Ascending aorta (tissue), 2 donors: ENCODE measurements around the gene EVX1. TPM values are rescaled to one million over a fixed set of nuclear protein-coding genes. Genes with fewer than 3 reads are reported as not detected.

Experiments
- DNase-seq, 2 donors: peaks; one replicate each; pipeline ENCODE4 v3.0.0-alpha.2; 2019; ENCODE audit warnings: low spot score in 2 of 2
- H3K27ac ChIP-seq, 2 donors: fragments of 200-600 bp; sonication (generic); one replicate each; pipeline ENCODE4 v1.5.1; 2016 to 2017; ENCODE audit warnings: mild to moderate bottlenecking in 1 of 2
- H3K27me3 ChIP-seq: fragments of 200-600 bp; sonication (generic); one replicate; pipeline ENCODE4 v1.5.1; 2017
- H3K36me3 ChIP-seq, 2 donors: fragments of 200-600 bp; sonication (generic); one replicate each; pipeline ENCODE4 v1.5.1; 2016
- H3K4me1 ChIP-seq, 2 donors: fragments of 200-600 bp; sonication (generic); one replicate each; pipeline ENCODE4 v1.5.1; 2016 to 2017; ENCODE audit warnings: mild to moderate bottlenecking in 1 of 2
- H3K4me3 ChIP-seq, 2 donors: fragments of 200-600 bp; sonication (generic); one replicate each; pipeline ENCODE4 v1.5.1; 2016 to 2017; ENCODE audit warnings: mild to moderate bottlenecking in 1 of 2
- H3K9me3 ChIP-seq, 2 donors: fragments of 200-600 bp; sonication (generic); one replicate each; pipeline ENCODE4 v1.5.1; 2016
- intact Hi-C: fragments of 100-400 bp; cut with DNase I; formaldehyde crosslinking; loops from one replicate; pipeline ENCODE4 v1.15.1; 2023
- total RNA-seq: library from RNA; depleted of rRNA; stranded (reverse); fragments of >200 nt; gene quantifications from one replicate; pipeline ENCODE4 v1.1.0, GENCODE V29; 2016
- TF ChIP-seq, protein P1 (sequence below), 3 experiments: fragments of 200-600 bp in 2 of 3; fragments of 450-650 bp in 1 of 3; sonication (generic) in 2 of 3; IDR thresholded peaks; one replicate each; pipeline ENCODE4 v1.5.1; 2016 to 2019; ENCODE audit warnings: antibody characterized with exemption in 3 of 3, mild to moderate bottlenecking in 1 of 3, moderate library complexity in 1 of 3

Gene EVX1
- total RNA-seq, 1 donor from 2014 or later, result not detected

DNA sequence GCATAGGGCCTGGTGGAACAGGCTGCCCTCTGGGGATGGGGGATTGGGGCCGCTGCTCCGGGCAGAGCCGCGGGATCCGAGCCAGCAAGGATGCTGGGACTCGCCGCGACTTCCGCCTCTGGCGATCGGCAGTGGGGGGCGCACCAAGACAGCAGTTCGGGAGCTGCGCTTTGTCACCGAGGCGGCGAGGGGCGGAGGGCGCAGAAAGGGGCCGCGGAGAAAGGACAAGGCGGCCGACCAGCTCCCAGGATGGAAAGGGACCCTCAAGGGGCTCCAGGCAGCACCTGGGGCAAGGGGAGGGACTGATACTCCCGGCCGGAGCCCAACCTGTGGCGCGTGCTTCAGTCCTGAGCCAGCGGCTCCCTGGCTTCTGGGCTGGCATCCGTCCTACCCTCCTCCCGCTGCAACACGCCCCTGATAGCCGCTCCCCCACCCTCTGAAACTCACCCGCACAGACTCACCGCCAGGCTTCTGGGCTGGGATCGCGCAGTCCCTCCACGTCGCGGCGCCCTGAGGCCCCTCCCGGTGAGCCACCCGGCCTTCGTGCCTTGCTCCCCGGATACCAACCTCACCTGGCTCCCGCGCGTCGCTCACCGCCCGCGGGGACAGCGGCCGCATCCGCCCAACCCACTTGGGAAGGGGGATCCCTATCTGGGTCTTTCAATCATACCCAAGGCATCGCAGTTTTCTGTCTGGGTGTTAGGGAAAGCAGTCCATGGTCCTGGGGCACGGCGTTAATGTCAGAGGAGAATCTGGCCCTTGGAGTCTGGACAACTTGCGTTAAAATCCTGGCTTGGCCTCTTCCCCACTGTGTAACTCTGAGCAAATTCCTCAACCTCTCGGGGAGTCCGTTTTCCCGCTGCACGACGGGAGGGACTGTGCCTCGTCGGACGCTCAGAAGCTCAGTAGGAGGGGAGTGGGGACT is 7.0 kb upstream of the EVX1 start:
- Histone ChIP-seq H3K4me3 (peak overlapping the region; percentile 40 to 44), H3K36me3 (no peaks in the 10 kb centered on the region), H3K27ac (no peak overlapping the region), H3K9me3 (no peaks in the 10 kb centered on the region), H3K4me1 (peaks cover 0 to 8% of the 10 kb centered on the region in 2 donors), H3K27me3 (peaks cover 13% of the 10 kb centered on the region)
- intact Hi-C loops, result no loop called here
- DNase-seq, result no peak
- TF ChIP-seq, protein P1, sequence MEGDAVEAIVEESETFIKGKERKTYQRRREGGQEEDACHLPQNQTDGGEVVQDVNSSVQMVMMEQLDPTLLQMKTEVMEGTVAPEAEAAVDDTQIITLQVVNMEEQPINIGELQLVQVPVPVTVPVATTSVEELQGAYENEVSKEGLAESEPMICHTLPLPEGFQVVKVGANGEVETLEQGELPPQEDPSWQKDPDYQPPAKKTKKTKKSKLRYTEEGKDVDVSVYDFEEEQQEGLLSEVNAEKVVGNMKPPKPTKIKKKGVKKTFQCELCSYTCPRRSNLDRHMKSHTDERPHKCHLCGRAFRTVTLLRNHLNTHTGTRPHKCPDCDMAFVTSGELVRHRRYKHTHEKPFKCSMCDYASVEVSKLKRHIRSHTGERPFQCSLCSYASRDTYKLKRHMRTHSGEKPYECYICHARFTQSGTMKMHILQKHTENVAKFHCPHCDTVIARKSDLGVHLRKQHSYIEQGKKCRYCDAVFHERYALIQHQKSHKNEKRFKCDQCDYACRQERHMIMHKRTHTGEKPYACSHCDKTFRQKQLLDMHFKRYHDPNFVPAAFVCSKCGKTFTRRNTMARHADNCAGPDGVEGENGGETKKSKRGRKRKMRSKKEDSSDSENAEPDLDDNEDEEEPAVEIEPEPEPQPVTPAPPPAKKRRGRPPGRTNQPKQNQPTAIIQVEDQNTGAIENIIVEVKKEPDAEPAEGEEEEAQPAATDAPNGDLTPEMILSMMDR (IDR thresholded peaks at IDR 0.05), result peak in 1 of 3 experiments; percentile 20

DNA sequence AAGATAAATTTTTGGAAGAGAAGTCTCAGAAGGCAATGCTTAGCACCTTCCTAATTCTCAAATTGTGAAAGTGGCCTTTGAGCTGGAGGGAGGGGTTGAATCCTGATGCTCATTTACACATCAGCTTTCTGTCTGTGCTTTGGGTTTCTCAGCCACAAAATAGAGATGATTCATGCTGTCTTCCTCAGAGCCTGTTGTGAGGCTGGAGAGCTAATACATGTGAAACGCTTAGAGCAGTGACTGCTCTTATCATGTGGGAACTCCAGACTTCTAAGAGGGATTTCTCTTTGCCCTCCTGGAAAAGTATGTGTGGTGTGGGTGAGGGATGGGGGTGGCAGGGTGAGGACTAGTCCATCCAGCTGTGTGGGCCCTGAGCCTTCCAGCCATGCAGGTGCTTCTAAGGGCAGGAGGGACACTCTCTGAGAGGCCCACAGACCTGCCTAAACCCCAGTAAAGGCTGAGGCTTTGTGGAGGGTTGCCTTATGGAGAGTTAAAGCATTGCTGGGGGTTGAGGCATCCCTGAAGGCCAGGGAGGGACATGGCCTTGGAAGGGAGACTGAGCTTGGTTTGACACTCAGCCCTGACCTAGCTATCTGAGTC is 4.8 kb upstream of the EVX1 start:
- peaks cover 24% of the 10 kb centered on the region for H3K27me3 ChIP-seq
- H3K4me1 ChIP-seq, result peaks cover 0 to 13% of the 10 kb centered on the region in 2 donors
- no peaks in the 10 kb centered on the region for H3K36me3 ChIP-seq
- H3K27ac ChIP-seq, result no peak overlapping the region
- intact Hi-C loops, result no loop called here
- no peaks in the 10 kb centered on the region for H3K9me3 ChIP-seq
- TF ChIP-seq, protein P1 (IDR thresholded peaks at IDR 0.05), result no peak
- no peak overlapping the region for H3K4me3 ChIP-seq
- DNase-seq, result peak in 1 of 2 donors; percentile 13

DNA sequence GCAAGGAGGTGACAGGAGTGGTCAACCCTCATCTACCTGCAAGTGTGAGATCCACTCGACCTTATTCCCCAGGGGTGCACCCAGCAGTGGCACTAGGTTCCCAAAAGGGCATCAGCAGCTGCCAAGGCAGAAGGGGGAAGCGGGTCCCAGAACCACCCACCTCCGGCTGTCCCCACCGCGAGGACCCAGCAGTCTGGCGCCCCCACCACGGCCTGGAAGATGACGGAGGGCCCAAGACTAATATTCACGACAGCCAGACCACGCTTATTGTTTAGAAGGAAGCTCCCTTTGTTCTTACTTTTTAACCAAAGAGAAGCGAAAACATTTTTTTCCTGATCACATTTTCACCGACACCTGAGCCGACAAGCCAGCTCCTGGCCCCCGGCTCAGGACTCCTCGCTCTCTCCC is 3.6 kb upstream of the EVX1 start:
- peaks cover 29% of the 10 kb centered on the region for H3K27me3 ChIP-seq
- H3K27ac ChIP-seq, result no peak overlapping the region
- intact Hi-C loops, result no loop called here
- H3K9me3 ChIP-seq, result no peaks in the 10 kb centered on the region
- no peak overlapping the region for H3K4me3 ChIP-seq
- H3K4me1 ChIP-seq, result peaks cover 3 to 16% of the 10 kb centered on the region in 2 donors
- TF ChIP-seq, protein P1 (IDR thresholded peaks at IDR 0.05), result no peak
- no peaks in the 10 kb centered on the region for H3K36me3 ChIP-seq
- no peak for DNase-seq

DNA sequence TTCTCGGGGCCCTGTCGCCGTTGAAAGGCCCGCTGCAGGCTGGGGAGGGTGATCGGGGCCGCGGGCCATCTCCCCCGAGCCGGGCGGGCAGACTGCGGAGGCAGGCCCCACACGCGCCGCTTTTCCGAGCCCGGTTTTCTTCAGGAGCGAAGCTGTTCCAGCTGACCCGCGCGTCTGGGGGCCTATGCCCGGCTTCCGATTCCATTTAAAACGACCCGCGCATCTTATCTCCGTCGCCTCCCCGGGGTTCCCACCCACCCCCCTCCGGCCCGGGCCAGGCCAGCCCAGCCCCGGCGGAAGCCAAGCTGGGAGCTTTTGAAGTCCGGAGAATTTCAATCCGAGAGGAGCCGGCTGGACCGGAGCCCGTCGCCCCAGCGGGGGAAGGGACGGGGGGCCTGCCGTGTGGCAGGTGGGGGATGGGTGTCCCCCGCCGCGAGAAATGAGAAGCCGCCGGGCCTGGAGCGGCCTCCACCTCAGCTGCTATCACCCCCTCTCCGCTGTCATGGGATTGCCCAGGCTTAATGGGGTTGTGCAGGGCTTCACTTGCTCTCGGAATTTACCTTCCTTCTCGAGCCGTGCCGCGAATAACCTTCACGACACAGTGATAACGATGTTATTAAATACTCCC is 3.1 kb upstream of the EVX1 start:
- peak overlapping the region in 1 of 2 donors; percentile 26 for H3K4me3 ChIP-seq
- no peaks in the 10 kb centered on the region for H3K9me3 ChIP-seq
- no peaks in the 10 kb centered on the region for H3K36me3 ChIP-seq
- TF ChIP-seq, protein P1 (IDR thresholded peaks at IDR 0.05), result no peak
- no peak for DNase-seq
- peaks cover 3 to 16% of the 10 kb centered on the region in 2 donors for H3K4me1 ChIP-seq
- no peak overlapping the region for H3K27ac ChIP-seq
- intact Hi-C loops, result no loop called here
- H3K27me3 ChIP-seq, result peaks cover 29% of the 10 kb centered on the region

DNA sequence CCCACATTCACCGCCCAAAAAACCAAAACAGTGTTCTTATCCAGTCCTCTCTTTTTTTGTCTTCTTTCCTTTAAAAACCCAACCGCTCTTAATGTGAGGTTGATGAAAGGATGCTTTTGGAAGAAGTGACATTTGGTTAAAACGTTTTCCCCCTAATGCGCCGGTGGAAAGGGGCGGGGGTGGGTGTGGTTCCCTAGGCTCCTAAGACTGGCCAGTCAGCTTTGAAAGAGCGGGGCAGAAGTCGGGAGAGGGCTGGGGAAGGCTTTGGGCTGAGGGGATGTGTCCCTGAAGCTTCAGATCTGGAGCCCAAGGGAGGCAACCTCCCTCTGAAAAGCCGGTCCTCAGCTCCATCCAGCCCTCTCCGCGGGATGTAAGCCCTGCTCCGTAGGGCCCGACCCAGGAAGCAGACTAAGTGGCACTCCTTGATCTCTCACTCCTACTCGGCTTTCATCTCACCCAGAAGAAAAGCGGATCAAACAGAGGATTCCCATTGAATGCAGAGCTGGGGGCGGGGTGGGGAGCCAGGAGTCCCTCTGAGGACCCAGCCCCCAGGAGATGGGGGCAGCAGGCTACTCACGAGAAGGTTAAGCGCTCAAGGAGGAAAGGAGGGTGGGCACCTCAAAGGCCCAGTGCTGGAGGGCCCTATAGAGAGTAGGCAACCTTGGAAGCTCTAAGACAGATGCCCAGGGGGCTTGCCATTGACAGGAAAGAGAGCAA is 2.4 kb upstream of the EVX1 start:
- TF ChIP-seq, protein P1 (IDR thresholded peaks at IDR 0.05), result no peak
- Histone ChIP-seq H3K4me1 (peaks cover 3 to 16% of the 10 kb centered on the region in 2 donors), H3K27ac (no peak overlapping the region), H3K9me3 (no peaks in the 10 kb centered on the region), H3K4me3 (no peak overlapping the region), H3K36me3 (no peaks in the 10 kb centered on the region), H3K27me3 (peaks cover 35% of the 10 kb centered on the region)
- DNase-seq, result no peak
- intact Hi-C loops, result no loop called here
